ENCODE measurements around the gene MAD1L1.

MAD1L1 gene

GRCh38 chr7:2248984-2249694, 16.4 kb upstream of the MAD1L1 start:
- TF ChIP-seq CTCF (IDR thresholded peaks at IDR 0.05; ENCODE audit: low read length, missing control alignments) = peak; percentile 6
- peak; percentile 95 for DNase-seq (ENCODE audit: low read depth)
- no peak overlapping the region for H3K4me3 ChIP-seq (replicated peaks; ENCODE audit: low read depth, low read length)

- H3K4me3 ChIP-seq (replicated peaks; ENCODE audit: low read depth, low read length) = no peak overlapping the region
- DNase-seq (ENCODE audit: low read depth) = no peak
- TF ChIP-seq CTCF (IDR thresholded peaks at IDR 0.05; ENCODE audit: low read length, missing control alignments) = peak; percentile 69
Measured at GRCh38 chr7:2247141-2247995, 14.6 kb upstream of the MAD1L1 start.

GRCh38 chr7:2245883-2246675, 13.3 kb upstream of the MAD1L1 start:
- peak; percentile 23 for DNase-seq (ENCODE audit: low read depth)

GRCh38 chr7:2244404-2244995, 11.8 kb upstream of the MAD1L1 start:
- TF ChIP-seq CTCF (IDR thresholded peaks at IDR 0.05; ENCODE audit: low read length, missing control alignments) = no peak
- no peak for DNase-seq (ENCODE audit: low read depth)
- no peak overlapping the region for H3K4me3 ChIP-seq (replicated peaks; ENCODE audit: low read depth, low read length)

More at GRCh38 chr7:2245883-2246675, 13.3 kb upstream of the MAD1L1 start:
- TF ChIP-seq CTCF (IDR thresholded peaks at IDR 0.05; ENCODE audit: low read length, missing control alignments) = no peak
- H3K4me3 ChIP-seq (replicated peaks; ENCODE audit: low read depth, low read length) = no peak overlapping the region

GRCh38 chr7:2243458-2243857, 10.7 kb upstream of the MAD1L1 start:
- no peak for DNase-seq (ENCODE audit: low read depth)
- no peak overlapping the region for H3K4me3 ChIP-seq (replicated peaks; ENCODE audit: low read depth, low read length)

More at GRCh38 chr7:2243458-2243857, 10.7 kb upstream of the MAD1L1 start:
- no peak for TF ChIP-seq CTCF (IDR thresholded peaks at IDR 0.05; ENCODE audit: low read length, missing control alignments)
